ENCODE results near the gene RASSF4. TPM values are rescaled to one million over a fixed set of nuclear protein-coding genes. Genes with fewer than 3 reads are reported as not detected.

Gene RASSF4
- total RNA-seq, 2 donors from 2014 or later = 44.5 to 50.8 TPM

DNA sequence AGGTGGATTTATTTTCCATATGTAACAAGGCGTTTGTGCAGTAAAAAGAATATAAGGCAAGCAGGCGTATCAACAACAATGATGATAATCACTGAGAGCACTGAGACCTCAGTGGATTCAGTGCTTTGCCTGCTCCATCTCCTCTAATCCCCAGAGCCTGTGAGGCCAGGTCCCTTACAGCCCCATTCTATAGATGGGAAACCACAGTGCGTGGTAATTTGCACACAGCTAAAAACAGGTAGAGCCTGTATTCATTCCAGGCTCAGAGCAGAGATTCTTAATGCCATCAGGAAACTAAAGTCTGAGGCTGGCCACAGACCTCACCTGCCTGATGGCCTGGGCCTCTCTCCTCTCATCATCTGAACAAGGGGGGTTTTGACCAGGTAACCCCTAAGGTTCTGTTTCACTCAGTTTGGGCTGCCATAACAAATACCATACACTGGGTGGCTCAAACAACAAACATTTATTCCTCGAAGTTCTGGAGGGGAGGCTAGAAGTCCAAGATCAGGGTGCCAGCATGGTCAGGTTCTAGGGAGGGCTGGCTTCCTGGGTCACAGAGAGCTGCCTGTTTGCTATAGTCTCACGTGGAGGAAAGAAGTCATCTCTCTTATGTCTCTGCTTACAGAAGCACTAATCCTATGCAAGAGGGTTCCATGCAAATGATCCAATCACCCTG, 10.3 kb upstream of the RASSF4 start:
- Histone ChIP-seq H3K27ac (no peak overlapping the region), H3K36me3 (replicated peaks in 1 of 2; ENCODE audit: insufficient read depth in 1 of 2, low read depth in 2 of 2) (no peaks in the 10 kb centered on the region), H3K4me3 (no peak overlapping the region), H3K4me1 (peaks cover 12% of the 10 kb centered on the region), H3K27me3 (no peaks in the 10 kb centered on the region), H3K9me3 (no peaks in the 10 kb centered on the region)
- TF ChIP-seq, protein P1, sequence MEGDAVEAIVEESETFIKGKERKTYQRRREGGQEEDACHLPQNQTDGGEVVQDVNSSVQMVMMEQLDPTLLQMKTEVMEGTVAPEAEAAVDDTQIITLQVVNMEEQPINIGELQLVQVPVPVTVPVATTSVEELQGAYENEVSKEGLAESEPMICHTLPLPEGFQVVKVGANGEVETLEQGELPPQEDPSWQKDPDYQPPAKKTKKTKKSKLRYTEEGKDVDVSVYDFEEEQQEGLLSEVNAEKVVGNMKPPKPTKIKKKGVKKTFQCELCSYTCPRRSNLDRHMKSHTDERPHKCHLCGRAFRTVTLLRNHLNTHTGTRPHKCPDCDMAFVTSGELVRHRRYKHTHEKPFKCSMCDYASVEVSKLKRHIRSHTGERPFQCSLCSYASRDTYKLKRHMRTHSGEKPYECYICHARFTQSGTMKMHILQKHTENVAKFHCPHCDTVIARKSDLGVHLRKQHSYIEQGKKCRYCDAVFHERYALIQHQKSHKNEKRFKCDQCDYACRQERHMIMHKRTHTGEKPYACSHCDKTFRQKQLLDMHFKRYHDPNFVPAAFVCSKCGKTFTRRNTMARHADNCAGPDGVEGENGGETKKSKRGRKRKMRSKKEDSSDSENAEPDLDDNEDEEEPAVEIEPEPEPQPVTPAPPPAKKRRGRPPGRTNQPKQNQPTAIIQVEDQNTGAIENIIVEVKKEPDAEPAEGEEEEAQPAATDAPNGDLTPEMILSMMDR (IDR thresholded peaks at IDR 0.05) = peak in 2 of 7 experiments; percentile 10 to 18
- TF ChIP-seq POLR2A (IDR thresholded peaks at IDR 0.05) = no peak
- DNase-seq = peak in 1 of 4 donors; percentile 4
- intact Hi-C loops (cut with DNase I) = no loop called here
- ATAC-seq = peak; percentile 27
- WGBS, 2 donors = 69 to 70% methylated on average over 4 to 5 of the region's 5 CpGs

DNA sequence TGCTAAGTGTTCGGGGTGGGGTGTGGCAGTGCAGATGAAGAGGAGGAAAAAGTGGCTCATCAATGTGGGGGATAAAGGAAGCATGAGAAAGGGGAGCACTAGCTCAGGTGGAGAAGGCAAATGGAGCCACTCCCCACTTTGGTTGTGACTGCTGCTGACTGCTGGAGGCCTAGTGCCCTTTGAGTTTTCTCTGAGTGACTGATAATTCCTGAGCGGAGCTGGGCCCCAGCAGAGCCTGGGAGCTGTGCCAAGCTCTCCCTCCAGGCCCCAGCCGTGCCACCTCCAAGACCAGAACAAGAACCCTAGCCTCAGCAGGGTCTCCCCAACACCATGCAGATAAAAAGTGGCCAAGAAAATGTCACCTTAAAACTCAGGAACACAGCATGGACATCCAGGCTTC, 9.7 kb upstream of the RASSF4 start:
- peaks cover 12% of the 10 kb centered on the region for H3K4me1 ChIP-seq
- ATAC-seq = peak; percentile 38

DNA sequence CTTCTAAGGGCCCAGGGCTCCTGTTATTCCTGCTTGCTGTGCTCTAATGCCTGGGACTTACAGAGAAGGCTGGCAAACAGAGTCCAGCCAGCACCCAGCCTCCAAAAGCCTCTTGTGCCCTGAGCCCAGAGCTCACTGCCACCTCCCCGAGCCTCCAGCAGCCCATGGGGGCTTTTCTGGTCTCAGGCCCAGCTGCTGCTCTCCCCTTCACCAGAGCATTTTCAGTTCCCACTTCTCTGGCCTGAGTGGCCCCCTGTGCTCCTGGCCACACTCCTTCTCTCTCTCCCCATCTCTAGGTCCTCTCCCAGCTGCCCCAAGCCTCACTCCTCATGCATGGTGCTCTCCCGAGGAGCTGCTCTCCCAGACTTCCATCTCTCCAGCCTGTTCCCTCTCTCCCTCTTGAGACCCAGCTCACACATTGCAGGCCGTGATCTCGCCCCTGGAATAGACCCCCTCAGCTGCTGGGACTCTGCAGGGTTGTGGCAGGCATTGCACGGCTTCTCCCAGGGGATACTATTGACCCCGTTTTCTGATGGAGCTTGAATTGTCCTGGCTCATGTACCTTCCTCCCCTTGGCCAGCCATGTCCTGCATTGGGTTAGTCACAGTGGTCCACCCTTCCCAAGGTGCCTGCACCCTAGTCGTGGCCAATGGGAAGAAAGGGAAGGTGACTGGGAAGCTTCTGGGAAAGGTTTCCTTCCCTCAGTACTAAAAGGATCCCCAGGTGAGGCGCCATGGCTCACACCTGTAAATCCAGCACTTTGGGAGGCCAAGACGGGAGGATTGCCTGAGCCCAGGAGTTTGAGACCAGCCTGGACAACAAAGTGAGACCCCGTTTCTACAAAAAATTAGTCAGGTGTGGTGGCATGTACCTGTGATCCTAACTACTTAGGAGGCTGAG, 9.0 kb upstream of the RASSF4 start:
- TF ChIP-seq, protein P1 (IDR thresholded peaks at IDR 0.05) = no peak
- no peak for TF ChIP-seq POLR2A (IDR thresholded peaks at IDR 0.05)
- Histone ChIP-seq H3K27me3 (no peaks in the 10 kb centered on the region), H3K4me3 (no peak overlapping the region), H3K27ac (no peak overlapping the region), H3K4me1 (peaks cover 12% of the 10 kb centered on the region), H3K9me3 (no peaks in the 10 kb centered on the region), H3K36me3 (replicated peaks in 1 of 2; ENCODE audit: insufficient read depth in 1 of 2, low read depth in 2 of 2) (no peaks in the 10 kb centered on the region)
- DNase-seq = peak in 1 of 4 donors; percentile 5
- ATAC-seq = no peak
- WGBS, 2 donors = 87 to 92% methylated on average over 8 to 10 of the region's 10 CpGs
- intact Hi-C loops (cut with DNase I) = no loop called here

More for the DNA sequence above, 9.7 kb upstream of the RASSF4 start:
- no peak overlapping the region for H3K4me3 ChIP-seq
- H3K9me3 ChIP-seq = no peaks in the 10 kb centered on the region
- H3K36me3 ChIP-seq (replicated peaks in 1 of 2; ENCODE audit: insufficient read depth in 1 of 2, low read depth in 2 of 2) = no peaks in the 10 kb centered on the region
- intact Hi-C loops (cut with DNase I) = no loop called here
- no peak for TF ChIP-seq POLR2A (IDR thresholded peaks at IDR 0.05)
- TF ChIP-seq, protein P1 (IDR thresholded peaks at IDR 0.05) = no peak
- DNase-seq = peak in 2 of 4 donors; percentile 12 to 43
- no peak overlapping the region for H3K27ac ChIP-seq
- H3K27me3 ChIP-seq = no peaks in the 10 kb centered on the region
- 58 to 75% methylated on average over 3 of the region's 3 CpGs for WGBS, 2 donors

DNA sequence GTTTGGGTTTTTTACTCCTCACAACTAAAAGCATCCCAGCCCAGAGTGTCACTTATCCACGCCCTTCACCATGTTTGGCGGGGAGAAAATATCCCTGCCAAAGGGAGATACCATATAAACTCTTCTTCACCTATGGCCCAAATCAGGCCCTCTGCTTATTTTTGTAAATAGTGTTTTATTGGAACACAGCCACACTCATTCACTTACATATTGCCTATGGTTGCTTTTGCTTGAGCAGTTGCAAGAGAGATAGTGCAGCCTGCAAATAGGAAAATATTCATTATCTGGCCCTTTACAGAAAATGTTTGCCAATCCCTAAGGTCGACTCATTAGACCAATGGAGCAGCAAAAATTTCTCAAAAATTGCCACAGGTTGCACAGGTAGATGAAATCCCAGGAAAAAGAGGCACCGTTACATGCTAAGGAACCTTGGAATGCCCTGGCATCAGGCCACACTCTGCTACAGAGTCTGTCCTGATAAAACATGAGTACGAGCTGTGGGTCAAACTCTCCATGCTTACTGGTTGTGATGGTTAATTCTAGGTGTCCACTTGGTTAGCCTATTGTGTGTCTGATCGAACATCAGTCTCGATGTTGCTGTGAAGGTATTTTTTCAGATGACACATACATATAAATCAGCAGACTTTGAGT, 7.9 kb upstream of the RASSF4 start:
- intact Hi-C loops (cut with DNase I) = no loop called here
- no peak overlapping the region for H3K27ac ChIP-seq
- no peaks in the 10 kb centered on the region for H3K27me3 ChIP-seq
- DNase-seq = peak in 1 of 4 donors; percentile 11
- no peak for ATAC-seq
- no peak for TF ChIP-seq POLR2A (IDR thresholded peaks at IDR 0.05)
- TF ChIP-seq, protein P1 (IDR thresholded peaks at IDR 0.05) = no peak
- H3K36me3 ChIP-seq (replicated peaks in 1 of 2; ENCODE audit: insufficient read depth in 1 of 2, low read depth in 2 of 2) = no peaks in the 10 kb centered on the region
- H3K4me3 ChIP-seq = no peak overlapping the region
- H3K9me3 ChIP-seq = no peaks in the 10 kb centered on the region
- H3K4me1 ChIP-seq = peaks cover 12% of the 10 kb centered on the region
- WGBS, 2 donors = 87 to 88% methylated on average over 7 of the region's 7 CpGs

Measured in body of pancreas (tissue), 4 donors.